CD8-positive, alpha-beta memory T cell (primary cell): Measurements from ENCODE around the gene PGR. TPM values are rescaled to one million over a fixed set of nuclear protein-coding genes. Genes with fewer than 3 reads are reported as not detected.
A peak's percentile ranks its signal among the peaks of the same experiment; 100 is the strongest.

Source experiments
- CTCF ChIA-PET: fragments of 350-600 bp; sonication (Branson Sonifier 250); formaldehyde crosslinking; loops from one replicate; lab custom pipeline; 2021; ENCODE audit warnings: antibody characterized with exemption; lab: Charles Lee
- POLR2A ChIA-PET: fragments of 350-600 bp; sonication (Branson Sonifier 250); formaldehyde crosslinking; loops from one replicate; lab custom pipeline; 2021; ENCODE audit warnings: antibody characterized with exemption; lab: Charles Lee
- DNase-seq, 5 donors: peaks; one replicate each; pipeline versions ENCODE4 v3.0.0 to v3.0.0-alpha.2; 2020 to 2022; ENCODE audit warnings: mixed read lengths in 1 of 5
- H3K27ac ChIP-seq: one replicate; pipeline ENCODE4 v1.7.0; 2013; ENCODE audit warnings: low read depth, mild to moderate bottlenecking, low read length, moderate library complexity
- H3K27me3 ChIP-seq: 2 replicates; pipeline ENCODE4 v1.7.0; 2013; ENCODE audit warnings: low read length, mild to moderate bottlenecking; ENCODE audit not compliant: insufficient read depth, poor library complexity, severe bottlenecking
- H3K36me3 ChIP-seq: 2 replicates; pipeline ENCODE4 v1.7.0; 2013; ENCODE audit warnings: mild to moderate bottlenecking, low read length, moderate library complexity; ENCODE audit not compliant: insufficient read depth
- H3K4me1 ChIP-seq: 2 replicates; pipeline ENCODE4 v1.7.0; 2013; ENCODE audit warnings: mild to moderate bottlenecking, low read length, moderate library complexity; ENCODE audit not compliant: insufficient read depth
- H3K4me3 ChIP-seq: 2 replicates; pipeline ENCODE4 v1.7.0; 2013; ENCODE audit warnings: mild to moderate bottlenecking, low read length
- H3K9me3 ChIP-seq: 2 replicates; pipeline ENCODE4 v1.7.0; 2013; ENCODE audit warnings: mild to moderate bottlenecking, low read length
- H3K27ac Mint-ChIP-seq, 8 donors: one replicate each; pipeline ENCODE4 v1.8.0; 2020 to 2021; ENCODE audit warnings: mixed read lengths in 8 of 8, mild to moderate bottlenecking in 6 of 8, inconsistent platforms in 3 of 8, moderate library complexity in 3 of 8
- H3K27me3 Mint-ChIP-seq, 2 donors: one replicate each; pipeline ENCODE4 v1.8.0; 2020 to 2021; ENCODE audit warnings: mixed read lengths in 2 of 2, mild to moderate bottlenecking in 1 of 2, moderate library complexity in 1 of 2
- H3K36me3 Mint-ChIP-seq, 3 donors: one replicate each; pipeline ENCODE4 v1.8.0; 2020 to 2021; ENCODE audit warnings: mixed read lengths in 3 of 3, inconsistent platforms in 1 of 3, mild to moderate bottlenecking in 1 of 3
- H3K4me1 Mint-ChIP-seq, 3 donors: one replicate each; pipeline ENCODE4 v1.8.0; 2020 to 2021; ENCODE audit warnings: mixed read lengths in 3 of 3, inconsistent platforms in 1 of 3, mild to moderate bottlenecking in 1 of 3
- H3K4me3 Mint-ChIP-seq, 7 donors: one replicate each; pipeline ENCODE4 v1.8.0; 2020 to 2021; ENCODE audit warnings: mixed read lengths in 7 of 7, mild to moderate bottlenecking in 6 of 7, moderate library complexity in 4 of 7, inconsistent platforms in 2 of 7
- H3K9me3 Mint-ChIP-seq, 5 donors: one replicate each; pipeline ENCODE4 v1.8.0; 2020 to 2022; ENCODE audit warnings: mixed read lengths in 5 of 5, mild to moderate bottlenecking in 3 of 5, moderate library complexity in 2 of 5, inconsistent platforms in 1 of 5
- polyA plus RNA-seq: library from polyadenylated mRNA; unstranded; fragments of 300-500 nt; fragmentation: Illumina TruSeq; gene quantifications from one replicate; pipeline ENCODE4 v1.2.3, GENCODE V29; 2021
- total RNA-seq, 2 experiments: library from RNA; stranded (reverse); gene quantifications; one replicate each; pipeline ENCODE4 v1.2.3, GENCODE V29; 2021

The PGR gene
- total and polyA plus RNA-seq, 3 experiments from 2014 or later: not detected

- Histone ChIP-seq H3K27me3 (no peaks in the 10 kb centered on the region), H3K9me3 (no peaks in the 10 kb centered on the region), H3K27ac (no peak overlapping the region), H3K36me3 (no peaks in the 10 kb centered on the region), H3K4me3 (no peak overlapping the region), H3K4me1 (no peaks in the 10 kb centered on the region)
- POLR2A ChIA-PET: no interaction called here
- Mint-ChIP-seq H3K27me3 (peaks cover 15 to 28% of the 10 kb centered on the region in 2 donors), H3K4me3 (no peak overlapping the region), H3K9me3 (peaks cover 4 to 18% (median 14%) of the 10 kb centered on the region in 5 donors), H3K4me1 (peaks cover 0 to 3% (median 0%) of the 10 kb centered on the region in 3 donors), H3K36me3 (no peaks in the 10 kb centered on the region), H3K27ac (peak overlapping the region in 1 of 8 donors; percentile 54)
- DNase-seq: peak in 1 of 5 donors; percentile 23
- CTCF ChIA-PET: no interaction called here
These were observed 1.7 kb downstream of the PGR start for GRCh38 chr11:101127699-101128570.

- peaks cover 4 to 18% (median 14%) of the 10 kb centered on the region in 5 donors for H3K9me3 Mint-ChIP-seq
- peaks cover 15 to 28% of the 10 kb centered on the region in 2 donors for H3K27me3 Mint-ChIP-seq
- CTCF ChIA-PET: no interaction called here
- Histone ChIP-seq H3K4me3 (no peak overlapping the region), H3K4me1 (no peaks in the 10 kb centered on the region), H3K36me3 (no peaks in the 10 kb centered on the region), H3K9me3 (no peaks in the 10 kb centered on the region), H3K27ac (no peak overlapping the region), H3K27me3 (no peaks in the 10 kb centered on the region)
- no peak for DNase-seq
- H3K4me3 Mint-ChIP-seq: no peak overlapping the region
- no peak overlapping the region for H3K27ac Mint-ChIP-seq
- H3K36me3 Mint-ChIP-seq: no peaks in the 10 kb centered on the region
- peaks cover 0 to 3% (median 0%) of the 10 kb centered on the region in 3 donors for H3K4me1 Mint-ChIP-seq
- POLR2A ChIA-PET: no interaction called here
These were observed 2.4 kb downstream of the PGR start for GRCh38 chr11:101127197-101127698.

GRCh38 chr11:101126551-101127196, 2.9 kb downstream of the PGR start:
- no peaks in the 10 kb centered on the region for H3K36me3 ChIP-seq
- CTCF ChIA-PET: no interaction called here
- POLR2A ChIA-PET: no interaction called here
- no peaks in the 10 kb centered on the region for H3K27me3 ChIP-seq
- H3K27ac Mint-ChIP-seq: no peak overlapping the region
- peaks cover 15 to 28% of the 10 kb centered on the region in 2 donors for H3K27me3 Mint-ChIP-seq
- no peaks in the 10 kb centered on the region for H3K9me3 ChIP-seq
- no peaks in the 10 kb centered on the region for H3K36me3 Mint-ChIP-seq
- no peak overlapping the region for H3K4me3 ChIP-seq
- H3K4me1 Mint-ChIP-seq: peaks cover 0 to 3% (median 0%) of the 10 kb centered on the region in 3 donors
- H3K27ac ChIP-seq: no peak overlapping the region
- no peaks in the 10 kb centered on the region for H3K4me1 ChIP-seq
- H3K9me3 Mint-ChIP-seq: peaks cover 4 to 18% (median 14%) of the 10 kb centered on the region in 5 donors
- no peak overlapping the region for H3K4me3 Mint-ChIP-seq
- no peak for DNase-seq

DNA sequence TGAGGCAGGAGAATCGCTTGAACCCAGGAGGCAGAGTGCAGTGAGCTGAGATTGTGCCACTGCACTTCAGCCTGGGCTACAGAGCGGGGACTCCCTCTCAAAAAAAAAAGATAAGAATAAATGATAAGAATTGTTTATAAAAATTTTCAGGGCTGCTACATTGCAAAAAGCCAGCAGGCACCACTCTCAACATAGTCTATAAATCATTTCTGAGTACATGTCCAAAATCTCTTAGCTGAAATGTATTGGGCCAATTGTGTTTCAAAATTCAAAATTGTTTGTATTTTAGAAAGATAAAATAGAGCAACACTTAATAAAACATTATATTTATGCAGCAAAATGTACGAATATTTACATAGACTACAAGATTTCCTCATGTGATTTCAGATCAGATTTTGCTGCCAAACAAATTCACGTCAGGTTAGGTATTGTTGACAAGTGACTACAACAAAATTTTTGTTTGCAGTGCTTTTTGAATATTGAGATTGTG, 13.9 kb downstream of the PGR start:
- H3K9me3 ChIP-seq: no peaks in the 10 kb centered on the region
- ChIA-PET CTCF (no interaction called here), POLR2A (no interaction called here)
- DNase-seq: no peak
- Mint-ChIP-seq H3K36me3 (no peaks in the 10 kb centered on the region), H3K27me3 (peaks cover 0 to 1% of the 10 kb centered on the region in 2 donors), H3K27ac (no peak overlapping the region), H3K4me1 (no peaks in the 10 kb centered on the region), H3K4me3 (no peak overlapping the region), H3K9me3 (peaks cover 3 to 11% (median 6%) of the 10 kb centered on the region in 5 donors)
- H3K4me1 ChIP-seq: no peaks in the 10 kb centered on the region
- H3K4me3 ChIP-seq: no peak overlapping the region
- H3K27me3 ChIP-seq: no peaks in the 10 kb centered on the region
- no peaks in the 10 kb centered on the region for H3K36me3 ChIP-seq
- H3K27ac ChIP-seq: no peak overlapping the region

- H3K27ac ChIP-seq: no peak overlapping the region
- Mint-ChIP-seq H3K36me3 (no peaks in the 10 kb centered on the region), H3K4me3 (no peak overlapping the region), H3K27me3 (peaks cover 0 to 1% of the 10 kb centered on the region in 2 donors), H3K27ac (no peak overlapping the region), H3K4me1 (no peaks in the 10 kb centered on the region), H3K9me3 (peaks cover 6 to 18% (median 11%) of the 10 kb centered on the region in 5 donors)
- no peaks in the 10 kb centered on the region for H3K36me3 ChIP-seq
- H3K4me1 ChIP-seq: no peaks in the 10 kb centered on the region
- no peaks in the 10 kb centered on the region for H3K27me3 ChIP-seq
- H3K9me3 ChIP-seq: no peaks in the 10 kb centered on the region
- no peak overlapping the region for H3K4me3 ChIP-seq
- ChIA-PET CTCF (no interaction called here), POLR2A (no interaction called here)
- DNase-seq: no peak
These were observed 16.1 kb downstream of the PGR start for GRCh38 chr11:101113540-101113939.

GRCh38 chr11:101104716-101105115, 24.9 kb downstream of the PGR start:
- Histone ChIP-seq H3K4me1 (no peaks in the 10 kb centered on the region), H3K27ac (no peak overlapping the region), H3K36me3 (no peaks in the 10 kb centered on the region), H3K9me3 (no peaks in the 10 kb centered on the region), H3K4me3 (no peak overlapping the region), H3K27me3 (no peaks in the 10 kb centered on the region)
- Mint-ChIP-seq H3K27me3 (no peaks in the 10 kb centered on the region), H3K4me3 (no peak overlapping the region), H3K36me3 (peaks cover 0 to 5% (median 0%) of the 10 kb centered on the region in 3 donors), H3K9me3 (peaks cover 11 to 32% (median 19%) of the 10 kb centered on the region in 5 donors), H3K4me1 (no peaks in the 10 kb centered on the region), H3K27ac (no peak overlapping the region)
- CTCF ChIA-PET: no interaction called here
- DNase-seq: no peak
- POLR2A ChIA-PET: no interaction called here

DNA sequence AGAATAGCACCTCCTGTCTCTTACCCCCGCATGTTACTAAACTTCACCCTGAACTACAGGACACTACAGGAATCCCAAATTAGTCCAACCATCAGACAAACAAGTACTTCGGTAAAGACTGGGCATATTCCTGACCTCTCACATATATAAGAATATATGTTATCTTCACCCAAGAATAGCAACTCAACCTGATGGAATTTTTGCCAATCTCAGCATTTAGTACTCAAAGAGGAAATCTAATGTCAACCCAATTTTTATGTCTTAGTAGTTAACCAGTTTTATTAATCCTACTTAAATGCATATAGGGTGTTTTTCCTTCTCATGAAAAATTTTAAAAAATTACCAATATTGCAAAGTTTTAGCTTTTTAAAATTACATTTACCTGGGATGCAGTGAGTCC, 26.2 kb downstream of the PGR start:
- no peak overlapping the region for H3K4me3 Mint-ChIP-seq
- no peaks in the 10 kb centered on the region for H3K27me3 ChIP-seq
- peaks cover 0 to 5% (median 0%) of the 10 kb centered on the region in 3 donors for H3K36me3 Mint-ChIP-seq
- peaks cover 12 to 39% (median 23%) of the 10 kb centered on the region in 5 donors for H3K9me3 Mint-ChIP-seq
- H3K4me1 Mint-ChIP-seq: no peaks in the 10 kb centered on the region
- no peaks in the 10 kb centered on the region for H3K4me1 ChIP-seq
- H3K4me3 ChIP-seq: no peak overlapping the region
- no peak overlapping the region for H3K27ac ChIP-seq
- CTCF ChIA-PET: no interaction called here
- DNase-seq: no peak
- no peaks in the 10 kb centered on the region for H3K36me3 ChIP-seq
- POLR2A ChIA-PET: no interaction called here
- H3K9me3 ChIP-seq: no peaks in the 10 kb centered on the region
- H3K27me3 Mint-ChIP-seq: no peaks in the 10 kb centered on the region
- no peak overlapping the region for H3K27ac Mint-ChIP-seq

DNA sequence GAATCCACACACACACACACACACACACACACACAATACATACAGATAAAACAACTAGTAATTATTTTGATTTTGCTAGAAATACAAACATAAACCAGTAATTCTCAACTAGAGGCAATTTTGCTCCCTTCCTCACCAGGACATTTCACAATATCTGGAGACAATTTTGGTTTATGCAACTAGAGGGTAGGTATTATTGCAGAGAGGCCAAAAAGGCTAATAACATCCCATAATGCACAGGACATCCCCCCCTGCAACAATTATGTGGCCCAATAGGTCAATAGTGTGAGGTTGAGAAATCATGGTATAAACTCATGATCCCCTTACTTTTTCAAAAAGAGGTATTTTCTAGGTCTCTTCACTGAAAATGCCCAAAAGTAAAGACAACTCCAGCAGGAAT, 29.0 kb downstream of the PGR start:
- Histone ChIP-seq H3K27me3 (no peaks in the 10 kb centered on the region), H3K4me3 (no peak overlapping the region), H3K4me1 (no peaks in the 10 kb centered on the region), H3K9me3 (no peaks in the 10 kb centered on the region), H3K27ac (no peak overlapping the region), H3K36me3 (no peaks in the 10 kb centered on the region)
- H3K27ac Mint-ChIP-seq: no peak overlapping the region
- ChIA-PET CTCF (no interaction called here), POLR2A (no interaction called here)
- H3K9me3 Mint-ChIP-seq: peaks cover 11 to 37% (median 16%) of the 10 kb centered on the region in 5 donors
- H3K4me1 Mint-ChIP-seq: no peaks in the 10 kb centered on the region
- peaks cover 0 to 5% (median 0%) of the 10 kb centered on the region in 3 donors for H3K36me3 Mint-ChIP-seq
- DNase-seq: no peak
- no peaks in the 10 kb centered on the region for H3K27me3 Mint-ChIP-seq
- no peak overlapping the region for H3K4me3 Mint-ChIP-seq
